Right renal cortex interstitium (tissue), 3 donors: ENCODE data around the gene BAD. TPM values are rescaled to one million over a fixed set of nuclear protein-coding genes. Genes with fewer than 3 reads are reported as not detected.
A peak's percentile ranks its signal among the peaks of the same experiment; 100 is the strongest.
"Not testable (repeated sequence)": the region's sequence is repeated elsewhere in the genome, so short reads cannot be mapped to it uniquely, and the experiment has no call there.

Experiments
- DNase-seq, 3 donors: peaks; one replicate each; pipeline ENCODE4 v3.0.0-alpha.2; 2013; ENCODE audit warnings: low read depth in 3 of 3, low spot score in 2 of 3
- polyA plus RNA-seq, 3 donors: library from polyadenylated mRNA; unstranded; fragments of 120-200 nt; gene quantifications; one replicate each; pipeline ENCODE4 v1.2.1, GENCODE V29; 2013; ENCODE audit not compliant: insufficient read length in 3 of 3

The BAD gene
- polyA plus RNA-seq, 3 donors, result 33.6 to 45.9 (median 41.2) TPM

- no peak for DNase-seq
Observed at GRCh38 chr11:64246871-64247728, 37.4 kb downstream of the BAD start, which contains the start of gene PPP1R14B. Gene PPP1R14B (minus strand): TSS chr11:64246943. CDS start chr11:64246673, 270 bp downstream.

GRCh38 chr11:64246621-64246870 lies 37.9 kb downstream of the BAD start:
- DNase-seq, result not testable (repeated sequence)

- no peak for DNase-seq
Observed at GRCh38 chr11:64245797-64246620, 38.5 kb downstream of the BAD start.

GRCh38 chr11:64245401-64245796 lies 39.1 kb downstream of the BAD start:
- DNase-seq, result no peak

- no peak for DNase-seq
Observed at GRCh38 chr11:64244966-64245365, 39.5 kb downstream of the BAD start.

GRCh38 chr11:64244107-64244506 lies 40.4 kb downstream of the BAD start:
- no peak for DNase-seq

- no peak for DNase-seq
Observed at GRCh38 chr11:64243236-64243854, 41.1 kb downstream of the BAD start.

- DNase-seq, result peak in 1 of 3 donors; percentile 94
Observed at GRCh38 chr11:64241491-64242374, 42.7 kb downstream of the BAD start.

GRCh38 chr11:64241241-64241490 lies 43.3 kb downstream of the BAD start:
- peak in 2 of 3 donors; percentile 96 to 97 for DNase-seq

GRCh38 chr11:64240435-64241240 lies 43.8 kb downstream of the BAD start, which contains the start of gene FKBP2:
Gene FKBP2 (plus strand): TSS chr11:64241095. CDS start chr11:64242388, 1,293 bp downstream.
- DNase-seq, result peak; percentile 88 to 93 (median 92)

- no peak for DNase-seq
Observed at GRCh38 chr11:64239662-64240434, 44.6 kb downstream of the BAD start.

GRCh38 chr11:64238999-64239398 lies 45.5 kb downstream of the BAD start:
- no peak for DNase-seq

- DNase-seq, result no peak
Observed at GRCh38 chr11:64238076-64238475, 46.4 kb downstream of the BAD start.

- no peak for DNase-seq
Observed at GRCh38 chr11:64237484-64237951, 46.9 kb downstream of the BAD start.

GRCh38 chr11:64235437-64236161 lies 48.9 kb downstream of the BAD start:
- DNase-seq, result no peak

- no peak for DNase-seq
Observed at GRCh38 chr11:64234647-64235379, 49.7 kb downstream of the BAD start.

- no peak for DNase-seq
Observed at GRCh38 chr11:64233913-64234586, 50.4 kb downstream of the BAD start, which contains the start of gene VEGFB. Gene VEGFB (plus strand): TSS chr11:64234584. CDS start chr11:64234834, 250 bp downstream.
